Testis (tissue), 3 donors: ENCODE results near the gene ADRA2C. TPM values are rescaled to one million over a fixed set of nuclear protein-coding genes. Genes with fewer than 3 reads are reported as not detected.

ENCODE experiments used
- DNase-seq: peaks from one replicate; pipeline ENCODE4 v3.0.0-alpha.2; 2019
- H3K27ac ChIP-seq, 2 donors: fragments of 200-600 bp; sonication (generic); one replicate each; pipeline ENCODE4 v1.5.1; 2019
- H3K27me3 ChIP-seq: fragments of 200-600 bp; sonication (generic); one replicate; pipeline ENCODE4 v1.5.1; 2019
- H3K36me3 ChIP-seq: fragments of 200-600 bp; sonication (generic); one replicate; pipeline ENCODE4 v1.5.1; 2017; ENCODE audit warnings: low read depth; ENCODE audit errors: missing control alignments
- H3K4me1 ChIP-seq: fragments of 200-600 bp; sonication (generic); one replicate; pipeline ENCODE4 v1.5.1; 2019
- H3K4me3 ChIP-seq, 2 donors: fragments of 200-600 bp; sonication (generic); one replicate each; pipeline ENCODE4 v1.5.1; 2017 to 2019
- H3K9me3 ChIP-seq: fragments of 200-600 bp; sonication (generic); one replicate; pipeline ENCODE4 v1.5.1; 2017
- POLR2A ChIP-seq: fragments of 450-650 bp; IDR thresholded peaks from one replicate; pipeline ENCODE4 v1.6.1; 2017; ENCODE audit warnings: antibody characterized with exemption, mild to moderate bottlenecking, moderate library complexity
- whole genome bisulfite sequencing, 2 donors: methylation state at CpG; one replicate each; pipeline ENCODE4 v1.1.5; 2018; 5-methylcytosine and 5-hydroxymethylcytosine counted together
- intact Hi-C: fragments of 100-400 bp; cut with DNase I; formaldehyde crosslinking; loops from one replicate; pipeline ENCODE4 v1.15.1; 2023; ENCODE audit warnings: low total_unique reads
- polyA plus RNA-seq: library from polyadenylated mRNA; stranded (reverse); fragments of 350-450 nt; fragmentation: Illumina TruSeq; extraction: RNeasy Lipid Tissue Mini Kit (QIAGEN cat#74804); gene quantifications from one replicate; pipeline ENCODE4 v1.2.3, GENCODE V29; 2014; ENCODE audit warnings: low read depth, low replicate concordance; ENCODE audit not compliant: insufficient read depth
- total RNA-seq, 2 donors: library from RNA; depleted of rRNA; stranded (reverse); fragments of >200 nt; gene quantifications; one replicate each; pipeline ENCODE4 v1.2.3, GENCODE V29; 2016
- TF ChIP-seq, protein P1 (sequence below), 3 experiments: fragments of 450-650 bp in 2 of 3; fragments of 200-600 bp in 1 of 3; sonication (generic) in 1 of 3; IDR thresholded peaks; one replicate each; pipeline ENCODE4 v1.5.1; 2016 to 2019; ENCODE audit warnings: antibody characterized with exemption in 3 of 3, mild to moderate bottlenecking in 2 of 3, moderate library complexity in 1 of 3

ADRA2C gene
- total and polyA plus RNA-seq, 3 donors from 2014 or later, result 7.2 to 16.0 (median 9.3) TPM

DNA sequence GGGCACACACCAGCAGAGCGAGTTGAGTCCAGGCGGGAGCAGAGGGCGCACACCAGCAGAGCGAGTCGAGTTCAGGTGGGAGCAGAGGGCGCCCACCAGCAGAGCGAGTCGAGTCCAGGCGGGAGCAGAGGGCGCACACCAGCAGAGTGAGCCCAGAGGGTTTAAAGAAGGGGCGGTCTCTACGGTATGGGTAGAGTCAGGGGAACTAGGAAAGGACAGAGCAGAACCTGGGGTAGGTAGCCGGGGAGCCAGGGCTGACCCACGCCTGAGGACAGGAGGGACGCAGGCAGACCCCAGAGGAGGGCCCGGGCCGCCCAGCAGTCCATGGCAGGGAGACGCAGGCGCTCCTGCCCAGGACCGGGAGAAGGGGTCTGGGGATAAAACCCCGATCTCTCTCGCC is 22.0 kb upstream of the ADRA2C start:
- H3K9me3 ChIP-seq, result no peaks in the 10 kb centered on the region
- H3K4me3 ChIP-seq, result no peak overlapping the region
- H3K27ac ChIP-seq, result no peak overlapping the region
- no peaks in the 10 kb centered on the region for H3K4me1 ChIP-seq
- 33 to 54% methylated on average over 20 to 22 of the region's 22 CpGs for WGBS, 2 donors
- H3K27me3 ChIP-seq, result no peaks in the 10 kb centered on the region
- no peaks in the 10 kb centered on the region for H3K36me3 ChIP-seq
- intact Hi-C loops, result no loop called here
- TF ChIP-seq, protein P1, sequence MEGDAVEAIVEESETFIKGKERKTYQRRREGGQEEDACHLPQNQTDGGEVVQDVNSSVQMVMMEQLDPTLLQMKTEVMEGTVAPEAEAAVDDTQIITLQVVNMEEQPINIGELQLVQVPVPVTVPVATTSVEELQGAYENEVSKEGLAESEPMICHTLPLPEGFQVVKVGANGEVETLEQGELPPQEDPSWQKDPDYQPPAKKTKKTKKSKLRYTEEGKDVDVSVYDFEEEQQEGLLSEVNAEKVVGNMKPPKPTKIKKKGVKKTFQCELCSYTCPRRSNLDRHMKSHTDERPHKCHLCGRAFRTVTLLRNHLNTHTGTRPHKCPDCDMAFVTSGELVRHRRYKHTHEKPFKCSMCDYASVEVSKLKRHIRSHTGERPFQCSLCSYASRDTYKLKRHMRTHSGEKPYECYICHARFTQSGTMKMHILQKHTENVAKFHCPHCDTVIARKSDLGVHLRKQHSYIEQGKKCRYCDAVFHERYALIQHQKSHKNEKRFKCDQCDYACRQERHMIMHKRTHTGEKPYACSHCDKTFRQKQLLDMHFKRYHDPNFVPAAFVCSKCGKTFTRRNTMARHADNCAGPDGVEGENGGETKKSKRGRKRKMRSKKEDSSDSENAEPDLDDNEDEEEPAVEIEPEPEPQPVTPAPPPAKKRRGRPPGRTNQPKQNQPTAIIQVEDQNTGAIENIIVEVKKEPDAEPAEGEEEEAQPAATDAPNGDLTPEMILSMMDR (IDR thresholded peaks at IDR 0.05), result no peak
- TF ChIP-seq POLR2A, result no peak
- DNase-seq, result no peak

DNA sequence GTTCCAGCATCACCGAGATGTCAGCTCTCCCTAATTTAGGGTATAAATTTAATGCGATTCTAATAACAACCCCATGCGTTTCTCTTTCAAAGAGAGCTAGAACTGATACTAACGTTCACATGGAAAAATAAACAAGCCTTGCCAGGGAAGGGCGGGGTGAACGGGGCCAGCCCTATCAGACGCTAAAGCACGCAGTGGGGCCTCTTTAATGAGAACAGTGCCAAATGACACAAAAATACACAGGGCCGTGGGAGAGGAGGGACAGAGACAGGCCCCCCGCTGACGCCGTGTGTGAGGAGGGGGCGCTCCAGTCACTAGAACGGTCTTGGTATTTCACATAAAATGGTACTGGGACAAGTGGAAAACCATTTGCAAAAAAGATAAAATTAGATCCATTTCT is 21.3 kb upstream of the ADRA2C start:
- TF ChIP-seq, protein P1 (IDR thresholded peaks at IDR 0.05), result no peak
- TF ChIP-seq POLR2A, result no peak
- Histone ChIP-seq H3K4me3 (no peak overlapping the region), H3K36me3 (no peaks in the 10 kb centered on the region), H3K27ac (no peak overlapping the region), H3K27me3 (no peaks in the 10 kb centered on the region), H3K4me1 (no peaks in the 10 kb centered on the region), H3K9me3 (no peaks in the 10 kb centered on the region)
- WGBS, 2 donors, result 12 to 15% methylated on average over 14 of the region's 14 CpGs
- intact Hi-C loops, result no loop called here
- no peak for DNase-seq

DNA sequence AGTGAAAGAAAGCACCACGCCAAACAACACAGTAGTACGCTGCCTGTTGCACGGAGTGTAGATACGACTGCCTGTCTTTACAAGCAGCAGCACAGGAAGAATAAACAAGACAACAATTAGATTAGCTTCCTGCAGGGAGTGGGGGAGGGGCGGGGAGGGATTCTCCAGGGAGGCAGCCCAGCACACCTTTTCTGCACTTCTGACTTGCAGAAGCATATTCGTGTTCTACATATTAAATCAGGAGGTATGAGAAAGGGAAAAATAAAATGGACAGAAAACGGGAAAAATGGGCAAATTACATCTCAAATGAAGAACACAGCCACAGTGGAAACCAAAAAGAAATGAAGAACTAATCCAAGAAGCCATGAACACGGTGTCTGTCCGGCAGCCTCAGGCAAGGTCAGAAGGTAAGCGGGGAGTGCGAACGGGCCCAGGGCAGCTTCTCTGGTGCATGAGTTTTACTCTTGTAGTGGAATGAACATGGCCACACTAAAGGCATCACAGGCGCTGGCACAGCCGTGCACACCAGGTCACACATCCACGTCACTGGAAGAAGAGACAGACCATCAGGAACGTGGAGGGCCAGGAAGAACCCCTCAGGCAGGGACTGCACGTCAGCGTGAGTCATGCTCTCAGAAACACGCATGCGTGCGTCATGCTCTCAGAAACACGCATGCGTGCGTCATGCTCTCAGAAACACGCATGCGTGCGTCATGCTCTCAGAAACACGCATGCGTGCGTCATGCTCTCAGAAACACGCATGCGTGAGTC is 20.1 kb upstream of the ADRA2C start:
- intact Hi-C loops, result no loop called here
- H3K9me3 ChIP-seq, result no peaks in the 10 kb centered on the region
- no peaks in the 10 kb centered on the region for H3K27me3 ChIP-seq
- H3K27ac ChIP-seq, result no peak overlapping the region
- no peak for TF ChIP-seq POLR2A
- TF ChIP-seq, protein P1 (IDR thresholded peaks at IDR 0.05), result no peak
- DNase-seq, result peak; percentile 49
- H3K4me3 ChIP-seq, result peak overlapping the region; percentile 21 to 27
- no peaks in the 10 kb centered on the region for H3K4me1 ChIP-seq
- no peaks in the 10 kb centered on the region for H3K36me3 ChIP-seq
- WGBS, 2 donors, result 66 to 70% methylated on average over 32 of the region's 32 CpGs

DNA sequence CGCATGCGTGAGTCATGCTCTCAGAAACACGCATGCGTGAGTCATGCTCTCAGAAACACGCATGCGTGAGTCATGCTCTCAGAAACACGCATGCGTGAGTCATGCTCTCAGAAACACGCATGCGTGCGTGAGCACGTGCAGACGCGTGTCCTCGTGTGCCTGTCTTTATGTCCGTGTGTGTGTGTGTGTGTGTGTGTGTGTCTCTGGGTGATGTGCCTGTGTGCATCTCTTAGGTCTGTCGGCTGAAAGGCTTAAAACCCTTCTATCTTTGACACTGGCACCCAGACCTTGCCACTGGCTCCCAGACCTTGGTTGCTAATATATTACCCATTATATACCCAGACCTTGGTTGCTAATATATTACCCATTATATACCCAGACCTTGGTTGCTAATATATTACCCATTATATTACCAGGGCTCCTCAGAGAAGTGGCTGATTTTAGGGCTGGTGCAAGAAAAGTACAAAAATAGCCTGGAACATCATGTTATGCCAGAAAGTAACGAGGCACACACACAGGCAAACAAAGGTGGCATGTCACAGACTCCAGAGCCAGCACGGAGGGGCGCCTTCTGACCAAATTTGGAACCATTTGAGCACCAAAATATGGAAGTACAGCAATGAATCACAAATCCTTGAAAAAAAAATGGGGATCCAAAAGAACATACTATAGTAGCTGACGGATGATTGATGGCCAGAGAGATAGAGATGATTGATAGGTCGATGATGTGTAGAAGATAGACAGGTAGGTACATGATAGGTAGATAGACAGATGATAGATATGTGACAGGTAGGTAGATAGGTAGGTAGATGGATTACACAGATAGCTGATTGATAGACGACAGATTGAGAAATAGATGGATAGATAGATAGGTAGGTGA is 19.2 kb upstream of the ADRA2C start:
- H3K4me3 ChIP-seq, result no peak overlapping the region
- WGBS, 2 donors, result 47 to 73% methylated on average over 11 to 19 of the region's 23 CpGs
- TF ChIP-seq, protein P1 (IDR thresholded peaks at IDR 0.05), result no peak
- TF ChIP-seq POLR2A, result no peak

More for the DNA sequence above, 19.2 kb upstream of the ADRA2C start:
- no peaks in the 10 kb centered on the region for H3K4me1 ChIP-seq
- H3K36me3 ChIP-seq, result no peaks in the 10 kb centered on the region
- H3K27me3 ChIP-seq, result no peaks in the 10 kb centered on the region
- DNase-seq, result no peak
- H3K27ac ChIP-seq, result no peak overlapping the region
- intact Hi-C loops, result no loop called here
- H3K9me3 ChIP-seq, result no peaks in the 10 kb centered on the region
